Measurements from ENCODE around the gene CUX1.

The CUX1 gene

DNA sequence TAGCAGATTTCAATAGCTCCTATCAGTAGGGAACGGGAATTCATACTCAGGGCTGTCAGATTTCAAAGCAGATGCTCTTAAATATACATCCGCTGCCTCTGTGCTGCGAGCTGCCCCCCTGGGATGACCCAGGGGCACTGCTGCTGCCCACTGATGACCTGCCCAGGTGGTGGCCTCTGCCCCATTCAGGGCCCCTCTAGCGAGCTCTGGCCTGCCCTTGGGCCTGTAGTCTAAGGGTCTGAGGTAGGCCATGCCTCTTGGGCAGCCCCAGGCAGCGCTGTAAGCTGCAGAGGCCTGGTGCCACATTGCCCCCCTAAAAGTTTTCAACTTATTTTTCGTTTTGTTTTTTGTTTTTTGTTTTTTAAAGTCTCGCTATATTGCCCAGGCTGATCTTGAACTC, 418.7 kb downstream of the CUX1 start:
- TF ChIP-seq, protein P1, sequence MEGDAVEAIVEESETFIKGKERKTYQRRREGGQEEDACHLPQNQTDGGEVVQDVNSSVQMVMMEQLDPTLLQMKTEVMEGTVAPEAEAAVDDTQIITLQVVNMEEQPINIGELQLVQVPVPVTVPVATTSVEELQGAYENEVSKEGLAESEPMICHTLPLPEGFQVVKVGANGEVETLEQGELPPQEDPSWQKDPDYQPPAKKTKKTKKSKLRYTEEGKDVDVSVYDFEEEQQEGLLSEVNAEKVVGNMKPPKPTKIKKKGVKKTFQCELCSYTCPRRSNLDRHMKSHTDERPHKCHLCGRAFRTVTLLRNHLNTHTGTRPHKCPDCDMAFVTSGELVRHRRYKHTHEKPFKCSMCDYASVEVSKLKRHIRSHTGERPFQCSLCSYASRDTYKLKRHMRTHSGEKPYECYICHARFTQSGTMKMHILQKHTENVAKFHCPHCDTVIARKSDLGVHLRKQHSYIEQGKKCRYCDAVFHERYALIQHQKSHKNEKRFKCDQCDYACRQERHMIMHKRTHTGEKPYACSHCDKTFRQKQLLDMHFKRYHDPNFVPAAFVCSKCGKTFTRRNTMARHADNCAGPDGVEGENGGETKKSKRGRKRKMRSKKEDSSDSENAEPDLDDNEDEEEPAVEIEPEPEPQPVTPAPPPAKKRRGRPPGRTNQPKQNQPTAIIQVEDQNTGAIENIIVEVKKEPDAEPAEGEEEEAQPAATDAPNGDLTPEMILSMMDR (IDR thresholded peaks at IDR 0.05; ENCODE audit: control insufficient read depth, insufficient read depth, low read depth, low read length, missing control alignments) = no peak
- DNase-seq (ENCODE audit: low read depth) = no peak

DNA sequence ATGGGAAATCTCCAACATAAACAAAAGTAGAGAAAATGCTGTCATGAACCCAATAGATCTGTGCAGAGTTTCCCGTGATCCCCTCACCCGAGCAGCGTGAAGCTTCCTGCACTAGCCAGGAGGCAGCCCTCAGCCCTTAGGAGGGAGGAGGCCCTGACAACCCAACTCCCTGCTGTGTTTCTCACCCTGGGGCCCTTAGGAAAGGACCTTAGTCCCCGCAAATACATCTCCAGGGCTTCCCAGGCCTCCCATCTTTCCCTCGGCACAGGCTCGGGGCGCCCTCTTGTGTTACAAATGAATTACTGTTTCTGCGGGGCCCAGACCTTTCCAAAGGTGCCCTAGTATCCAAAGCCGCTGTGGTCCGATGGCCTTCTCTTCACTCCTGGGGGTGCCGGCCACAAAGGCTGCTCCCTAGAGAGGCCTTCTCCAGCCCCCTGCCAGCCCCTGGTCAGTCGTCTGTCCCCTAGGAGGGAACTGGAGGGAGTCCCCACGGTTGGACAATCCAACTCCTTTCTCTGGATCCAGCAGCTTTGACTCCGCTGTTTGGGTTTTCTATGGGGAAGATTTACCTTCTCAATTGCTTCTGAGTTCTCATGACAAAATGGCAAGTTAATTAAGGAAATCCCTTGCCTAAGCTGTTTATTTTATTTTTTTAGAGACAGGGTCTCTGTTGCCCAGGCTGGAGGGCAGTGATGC, 419.3 kb downstream of the CUX1 start:
- TF ChIP-seq, protein P1 (IDR thresholded peaks at IDR 0.05; ENCODE audit: control insufficient read depth, insufficient read depth, low read depth, low read length, missing control alignments) = peak; percentile 87
- no peak for DNase-seq (ENCODE audit: low read depth)
- no peak overlapping the region for H3K4me3 ChIP-seq (ENCODE audit: control insufficient read depth, low read depth, low read length)

More for the DNA sequence above, 418.7 kb downstream of the CUX1 start:
- H3K4me3 ChIP-seq (ENCODE audit: control insufficient read depth, low read depth, low read length) = no peak overlapping the region

DNA sequence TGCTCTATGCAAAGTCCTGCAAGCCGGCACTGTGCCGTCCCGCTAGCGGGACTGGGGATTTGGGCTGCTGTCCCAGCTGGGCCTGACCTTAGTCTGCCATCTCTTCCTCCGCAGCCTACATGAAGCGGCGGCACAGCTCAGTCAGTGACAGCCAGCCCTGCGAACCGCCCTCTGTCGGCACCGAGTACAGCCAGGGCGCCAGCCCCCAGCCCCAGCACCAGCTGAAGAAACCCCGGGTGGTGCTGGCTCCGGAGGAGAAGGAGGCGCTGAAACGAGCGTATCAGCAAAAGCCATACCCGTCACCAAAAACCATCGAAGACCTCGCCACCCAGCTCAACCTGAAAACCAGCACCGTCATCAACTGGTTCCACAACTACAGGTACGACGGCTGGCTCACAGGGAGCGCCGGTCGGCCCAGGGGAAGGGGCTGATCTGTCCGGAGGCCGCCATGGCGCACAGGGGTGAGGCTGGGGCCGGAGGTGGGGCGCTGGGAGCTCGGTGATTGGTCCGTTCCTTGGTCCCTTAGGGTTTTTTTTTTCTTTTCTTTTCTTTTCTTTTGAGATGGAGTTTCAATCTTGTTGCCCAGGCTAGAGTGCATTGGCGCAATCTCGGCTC, 421.9 kb downstream of the CUX1 start:
- TF ChIP-seq, protein P1 (IDR thresholded peaks at IDR 0.05; ENCODE audit: control insufficient read depth, insufficient read depth, low read depth, low read length, missing control alignments) = no peak
- no peak overlapping the region for H3K4me3 ChIP-seq (ENCODE audit: control insufficient read depth, low read depth, low read length)
- no peak for DNase-seq (ENCODE audit: low read depth)

DNA sequence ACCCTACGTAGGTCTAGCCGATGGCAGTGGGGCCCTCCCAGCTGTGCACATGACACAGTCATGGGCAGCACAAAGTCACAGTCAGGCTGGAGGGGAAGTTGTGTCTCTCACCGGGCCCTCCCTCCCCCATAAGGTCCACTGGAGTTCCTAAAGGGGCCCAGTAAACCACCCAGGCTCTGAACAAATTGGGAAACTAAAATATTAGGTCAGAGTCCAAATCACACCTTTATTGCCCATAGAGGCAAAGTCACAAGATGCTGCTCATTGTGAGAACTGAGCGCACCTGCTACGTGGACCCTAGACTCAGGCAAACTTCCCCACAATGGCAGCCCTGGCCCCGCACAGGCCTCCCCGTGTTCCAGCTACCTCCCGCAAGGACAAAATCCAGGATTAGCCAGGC, 424.0 kb downstream of the CUX1 start:
- TF ChIP-seq, protein P1 (IDR thresholded peaks at IDR 0.05; ENCODE audit: control insufficient read depth, insufficient read depth, low read depth, low read length, missing control alignments) = no peak

DNA sequence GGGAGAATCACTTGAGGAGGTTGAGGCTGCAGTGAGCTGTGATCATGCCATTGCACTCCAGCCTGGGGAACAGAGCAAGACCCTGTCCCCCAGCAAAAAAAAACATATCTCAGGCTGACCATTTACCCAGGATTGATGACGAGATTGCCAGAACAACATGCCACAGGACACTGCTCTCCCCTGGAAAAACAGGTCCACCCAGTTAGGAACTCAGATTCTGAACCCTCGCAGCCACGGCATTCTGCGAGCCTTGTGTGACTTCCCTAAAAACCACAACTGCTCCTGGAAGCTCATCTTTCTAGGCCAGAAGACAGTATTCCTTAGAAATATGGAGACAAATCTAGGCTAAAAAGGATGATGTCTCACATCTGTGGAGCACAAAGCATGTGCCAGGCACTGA, 427.2 kb downstream of the CUX1 start:
- TF ChIP-seq, protein P1 (IDR thresholded peaks at IDR 0.05; ENCODE audit: control insufficient read depth, insufficient read depth, low read depth, low read length, missing control alignments) = no peak
- DNase-seq (ENCODE audit: low read depth) = no peak
- H3K4me3 ChIP-seq (ENCODE audit: control insufficient read depth, low read depth, low read length) = no peak overlapping the region

More for the DNA sequence above, 424.0 kb downstream of the CUX1 start:
- no peak overlapping the region for H3K4me3 ChIP-seq (ENCODE audit: control insufficient read depth, low read depth, low read length)
- DNase-seq (ENCODE audit: low read depth) = no peak

DNA sequence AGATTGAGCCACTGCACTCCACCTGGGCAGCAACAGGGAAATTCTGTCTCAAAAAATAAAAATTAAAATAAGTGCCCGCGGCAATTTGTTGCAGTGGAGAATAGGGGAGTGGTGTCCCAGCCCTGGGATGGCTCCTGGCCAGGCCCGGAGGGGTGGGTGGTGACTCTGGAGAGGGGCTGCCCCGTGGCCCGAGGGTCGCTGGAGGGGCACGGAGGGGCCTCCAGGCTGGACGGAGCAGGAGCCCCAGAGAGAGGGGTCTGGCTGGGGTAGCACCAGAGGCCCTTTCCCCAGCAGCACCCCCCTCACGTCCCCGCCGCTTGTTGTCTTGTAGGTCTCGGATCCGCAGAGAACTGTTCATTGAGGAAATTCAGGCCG, 430.6 kb downstream of the CUX1 start:
- no peak overlapping the region for H3K4me3 ChIP-seq (ENCODE audit: control insufficient read depth, low read depth, low read length)
- DNase-seq (ENCODE audit: low read depth) = no peak
- TF ChIP-seq, protein P1 (IDR thresholded peaks at IDR 0.05; ENCODE audit: control insufficient read depth, insufficient read depth, low read depth, low read length, missing control alignments) = no peak
